SKM-1 treated with dmso at 0.1 percent for 144 hours (cell line): ENCODE results near the gene LRRC9.
A peak's percentile ranks its signal among the peaks of the same experiment; 100 is the strongest.
"Not testable (repeated sequence)": the region's sequence is repeated elsewhere in the genome, so short reads cannot be mapped to it uniquely, and the experiment has no call there.

Experiments
- DNase-seq: peaks from one replicate; lab custom pipeline; 2025; ENCODE audit not compliant: unreplicated experiment; lab: John Stamatoyannopoulos, UW

The LRRC9 gene

GRCh38 chr14:60058087-60058486, 138.1 kb downstream of the LRRC9 start:
- no peak for DNase-seq

- no peak for DNase-seq
Observed at GRCh38 chr14:60061371-60061770, 141.4 kb downstream of the LRRC9 start.

GRCh38 chr14:60064491-60065072, 144.6 kb downstream of the LRRC9 start:
- DNase-seq = no peak

- no peak for DNase-seq
Observed at GRCh38 chr14:60067882-60068281, 147.9 kb downstream of the LRRC9 start.

- no peak for DNase-seq
Observed at GRCh38 chr14:60079723-60080122, 159.8 kb downstream of the LRRC9 start.

GRCh38 chr14:60085085-60085484, 165.1 kb downstream of the LRRC9 start:
- DNase-seq = no peak

- DNase-seq = no peak
Observed at GRCh38 chr14:60085693-60086092, 165.7 kb downstream of the LRRC9 start.

- DNase-seq = no peak
Observed at GRCh38 chr14:60087668-60088067, 167.7 kb downstream of the LRRC9 start.

- DNase-seq = no peak
Observed at GRCh38 chr14:60089221-60089620, 169.3 kb downstream of the LRRC9 start.

- DNase-seq = no peak
Observed at GRCh38 chr14:60090864-60091519, 171.0 kb downstream of the LRRC9 start.

GRCh38 chr14:60091550-60092525, 171.9 kb downstream of the LRRC9 start, which contains the start of gene PCNX4:
Gene PCNX4, plus strand, starts transcription at chr14:60091923. Its CDS starts 15,716 bp downstream, at chr14:60107639.
- DNase-seq = peak; percentile 84

- no peak for DNase-seq
Observed at GRCh38 chr14:60092526-60092920, 172.6 kb downstream of the LRRC9 start.

GRCh38 chr14:60093080-60093479, 173.1 kb downstream of the LRRC9 start:
- no peak for DNase-seq

- DNase-seq = no peak
Observed at GRCh38 chr14:60093606-60094005, 173.7 kb downstream of the LRRC9 start.

- no peak for DNase-seq
Observed at GRCh38 chr14:60094306-60094897, 174.5 kb downstream of the LRRC9 start.

GRCh38 chr14:60095231-60095630, 175.3 kb downstream of the LRRC9 start:
- no peak for DNase-seq

GRCh38 chr14:60095781-60096450, 176.0 kb downstream of the LRRC9 start:
- no peak for DNase-seq

- no peak for DNase-seq
Observed at GRCh38 chr14:60097974-60098373, 178.0 kb downstream of the LRRC9 start.

GRCh38 chr14:60099855-60100254, 179.9 kb downstream of the LRRC9 start:
- DNase-seq = not testable (repeated sequence)

- no peak for DNase-seq
Observed at GRCh38 chr14:60101786-60102185, 181.8 kb downstream of the LRRC9 start.

- DNase-seq = no peak
Observed at GRCh38 chr14:60102389-60102788, 182.4 kb downstream of the LRRC9 start.
